Iris pigment epithelial cell (primary cell): ENCODE measurements around the gene RALGAPB.

Source experiments
- DNase-seq: peaks from one replicate; pipeline ENCODE4 v3.0.0-alpha.2; 2011; ENCODE audit warnings: low read depth

Gene RALGAPB

DNA sequence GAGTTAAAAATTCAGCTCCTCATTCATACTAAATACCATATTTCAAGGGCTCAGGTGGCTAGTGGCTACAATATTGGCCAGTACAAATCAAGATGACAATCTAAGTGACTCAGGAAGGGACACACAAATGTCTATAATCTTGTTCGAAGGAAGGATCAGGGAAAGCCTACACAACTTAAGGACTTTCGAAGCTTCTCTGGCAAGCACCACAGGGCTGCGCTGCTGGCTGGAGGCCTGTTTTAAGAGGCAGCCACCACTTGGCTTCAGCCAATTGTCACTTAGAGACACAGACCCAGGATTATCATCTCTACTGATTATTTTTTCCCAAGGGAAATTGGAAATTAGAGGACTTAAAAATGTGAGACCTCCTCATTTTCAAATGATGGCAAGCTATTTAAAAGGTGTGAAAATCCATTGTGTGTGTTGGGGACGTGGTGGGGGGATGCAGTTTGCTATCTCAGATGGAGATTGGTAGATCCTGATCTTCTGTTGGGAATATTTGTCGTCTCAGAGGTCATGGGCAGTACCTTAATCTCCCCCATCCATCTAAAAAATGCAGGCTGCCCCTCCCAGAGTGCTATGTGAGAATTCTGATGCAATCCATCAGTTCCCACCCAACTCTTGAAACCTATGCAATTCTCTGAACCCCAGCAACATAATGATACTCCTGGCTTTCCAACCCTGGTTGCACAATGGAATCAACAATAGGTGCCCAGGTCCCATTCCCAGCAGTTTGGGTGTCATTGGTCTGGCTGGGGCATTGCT lies 140.3 kb downstream of the RALGAPB start:
- DNase-seq, result no peak

DNA sequence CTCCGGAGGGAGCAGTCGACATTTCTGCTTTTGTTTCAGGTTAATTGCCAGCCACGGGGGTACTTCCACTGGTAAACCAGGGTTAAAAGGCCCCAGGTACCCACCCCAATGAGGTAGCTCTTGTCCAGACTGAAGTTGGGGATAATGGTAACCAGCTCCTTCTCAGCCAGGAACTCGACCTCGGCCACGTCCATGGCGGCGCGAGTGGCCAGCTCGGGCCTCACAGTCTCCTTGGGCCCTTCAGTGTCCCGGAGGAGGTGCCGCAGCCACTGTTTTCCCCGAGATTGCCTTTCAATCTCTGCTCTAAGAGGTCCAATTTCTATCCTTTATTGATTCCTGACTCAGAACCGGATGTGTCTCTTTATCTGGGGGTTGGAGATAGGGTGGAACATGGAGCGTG lies 142.6 kb downstream of the RALGAPB start:
- DNase-seq, result no peak

GRCh38 chr20:38616457-38616856 lies 143.8 kb downstream of the RALGAPB start:
- no peak for DNase-seq

DNA sequence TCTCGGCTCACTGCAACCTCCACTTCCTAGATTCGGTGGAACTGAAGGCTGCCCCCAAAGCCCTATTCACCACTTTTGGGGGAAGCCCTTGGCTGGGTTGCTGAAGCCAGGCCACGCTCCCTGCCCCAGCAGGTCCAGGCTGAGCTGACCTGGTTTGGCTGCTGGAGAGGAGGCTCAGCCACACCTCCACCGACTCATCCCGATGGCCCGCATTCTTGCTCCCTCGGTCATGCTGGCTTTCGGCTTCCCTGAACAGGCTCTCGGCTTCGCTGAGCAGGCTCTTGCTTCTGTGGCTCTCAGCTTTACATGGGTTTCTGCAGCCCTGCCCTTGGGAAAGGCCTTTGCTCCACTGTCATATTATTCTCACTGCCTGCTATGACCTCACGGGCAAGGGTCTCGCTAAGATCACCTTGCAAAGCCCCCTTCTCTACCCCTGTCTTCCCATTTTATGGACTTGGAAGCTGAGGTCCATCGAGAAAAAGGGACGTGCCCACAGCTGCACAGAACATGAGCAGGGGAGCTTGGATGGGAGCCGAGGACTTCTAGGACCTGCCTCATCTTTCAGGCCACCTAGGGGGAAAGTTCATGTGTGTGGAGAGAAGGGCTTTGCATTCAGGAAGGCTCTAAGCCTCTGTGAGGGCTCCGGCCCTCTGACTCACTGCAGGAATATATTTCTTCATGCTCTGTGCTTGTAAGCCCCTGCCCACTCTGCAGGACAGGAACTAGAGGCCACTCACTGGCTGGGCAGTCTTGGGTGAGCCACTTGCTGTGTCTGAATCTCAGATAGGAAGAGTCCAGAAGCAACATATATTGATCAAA lies 144.6 kb downstream of the RALGAPB start:
- peak; percentile 67 for DNase-seq

DNA sequence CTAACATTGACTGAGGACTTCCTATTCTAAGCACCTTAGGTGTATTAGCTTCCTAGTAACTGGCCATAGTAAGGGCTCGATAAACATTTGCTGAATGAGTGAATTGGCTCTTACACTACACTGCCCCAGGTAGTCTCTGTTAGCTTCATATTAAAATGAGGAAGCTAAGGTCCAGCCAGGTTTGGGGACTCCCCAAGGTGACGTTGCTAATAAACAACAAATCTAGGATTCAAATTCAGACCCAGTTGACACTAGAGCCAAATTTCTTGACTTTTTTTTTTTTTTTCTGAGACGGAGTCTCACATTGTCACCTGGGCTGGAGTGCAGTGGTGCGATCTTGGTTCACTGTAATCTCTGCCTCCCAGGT lies 145.2 kb downstream of the RALGAPB start:
- no peak for DNase-seq

DNA sequence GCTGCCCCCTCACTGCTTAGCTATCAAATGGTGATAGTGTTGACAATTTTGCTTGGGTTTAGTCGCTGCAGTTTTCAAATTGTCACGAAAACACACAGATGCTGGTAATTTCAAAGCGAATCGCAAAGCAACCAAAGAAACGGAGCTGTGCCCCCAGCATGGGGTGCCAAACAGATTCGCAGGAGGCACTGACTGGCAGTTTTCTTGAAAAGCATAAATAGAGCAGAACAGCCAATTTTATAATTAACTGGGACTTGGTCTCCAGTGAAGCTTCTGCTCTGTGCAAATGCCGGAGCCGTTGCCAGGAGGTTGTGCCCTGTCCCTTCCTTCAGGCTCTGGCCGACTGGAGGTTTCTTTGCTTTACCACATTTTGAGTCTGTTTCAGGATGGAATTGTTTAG lies 147.8 kb downstream of the RALGAPB start:
- no peak for DNase-seq

- DNase-seq, result peak; percentile 23
Observed at GRCh38 chr20:38623061-38623460, 150.4 kb downstream of the RALGAPB start.

GRCh38 chr20:38624084-38624483 lies 151.4 kb downstream of the RALGAPB start:
- DNase-seq, result no peak

DNA sequence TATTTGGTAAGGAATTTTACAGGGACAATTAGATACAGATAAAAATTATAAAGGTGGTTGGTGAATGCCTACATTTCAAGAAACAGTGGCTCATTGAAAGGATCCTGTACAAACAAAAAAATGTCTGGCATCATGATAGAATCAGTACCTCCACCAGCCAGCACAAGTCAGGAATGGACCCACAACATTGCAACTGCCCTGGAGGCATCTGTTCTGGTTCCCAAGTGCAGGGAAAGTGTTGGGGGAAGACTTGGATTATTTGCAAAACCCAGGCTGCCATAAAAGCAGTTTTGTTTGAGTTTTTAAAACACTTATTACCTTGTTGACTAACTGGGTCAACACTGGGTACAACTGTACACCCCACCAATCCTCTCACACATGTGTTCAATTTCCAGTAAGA lies 153.3 kb downstream of the RALGAPB start:
- DNase-seq, result no peak

GRCh38 chr20:38626921-38627659 lies 154.4 kb downstream of the RALGAPB start:
- no peak for DNase-seq
